ENCODE data around the gene TMEM255B.

DNA sequence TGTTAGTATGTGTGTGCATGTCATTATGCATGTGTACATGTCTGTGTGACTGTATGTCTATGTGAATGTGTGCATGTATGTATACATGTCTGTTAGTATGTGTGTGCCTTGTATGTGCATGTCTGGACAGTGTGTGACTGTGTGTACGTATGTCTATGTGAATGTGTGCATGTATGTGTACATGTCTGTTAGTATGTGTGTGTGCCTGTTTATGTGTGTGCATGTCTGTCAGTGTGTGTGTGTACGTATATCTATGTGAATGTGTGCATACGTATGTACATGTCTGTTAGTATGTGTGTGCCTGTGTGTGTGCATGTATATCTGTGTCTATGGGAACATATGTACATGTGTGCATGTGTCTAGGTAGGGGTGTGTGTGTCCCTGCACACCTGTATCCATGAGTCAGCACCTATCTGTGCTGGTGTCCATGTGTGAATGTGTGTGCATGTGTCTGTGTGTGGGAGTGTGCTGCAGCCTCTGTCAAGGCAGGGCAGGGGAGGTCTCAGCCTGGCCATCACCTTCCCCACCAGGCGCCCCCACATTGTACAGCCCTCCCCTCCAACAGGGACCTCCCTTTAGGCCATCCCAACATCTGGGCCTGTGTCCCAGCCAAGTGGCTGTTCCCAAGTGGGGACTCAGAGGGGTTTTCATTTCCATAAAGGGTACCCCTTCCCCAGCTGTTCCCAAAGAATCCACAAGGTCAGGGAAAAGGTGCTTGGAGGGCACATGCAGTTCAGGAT lies 100.5 kb downstream of the TMEM255B start:
- TF ChIP-seq, protein P1, sequence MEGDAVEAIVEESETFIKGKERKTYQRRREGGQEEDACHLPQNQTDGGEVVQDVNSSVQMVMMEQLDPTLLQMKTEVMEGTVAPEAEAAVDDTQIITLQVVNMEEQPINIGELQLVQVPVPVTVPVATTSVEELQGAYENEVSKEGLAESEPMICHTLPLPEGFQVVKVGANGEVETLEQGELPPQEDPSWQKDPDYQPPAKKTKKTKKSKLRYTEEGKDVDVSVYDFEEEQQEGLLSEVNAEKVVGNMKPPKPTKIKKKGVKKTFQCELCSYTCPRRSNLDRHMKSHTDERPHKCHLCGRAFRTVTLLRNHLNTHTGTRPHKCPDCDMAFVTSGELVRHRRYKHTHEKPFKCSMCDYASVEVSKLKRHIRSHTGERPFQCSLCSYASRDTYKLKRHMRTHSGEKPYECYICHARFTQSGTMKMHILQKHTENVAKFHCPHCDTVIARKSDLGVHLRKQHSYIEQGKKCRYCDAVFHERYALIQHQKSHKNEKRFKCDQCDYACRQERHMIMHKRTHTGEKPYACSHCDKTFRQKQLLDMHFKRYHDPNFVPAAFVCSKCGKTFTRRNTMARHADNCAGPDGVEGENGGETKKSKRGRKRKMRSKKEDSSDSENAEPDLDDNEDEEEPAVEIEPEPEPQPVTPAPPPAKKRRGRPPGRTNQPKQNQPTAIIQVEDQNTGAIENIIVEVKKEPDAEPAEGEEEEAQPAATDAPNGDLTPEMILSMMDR (IDR thresholded peaks at IDR 0.05; ENCODE audit: low read length): no peak
- TF ChIP-seq EZH2 (optimal IDR thresholded peaks at IDR 0.05; ENCODE audit: low read depth, low read length) (no peak), EZH2phosphoT487 (IDR thresholded peaks at IDR 0.05; ENCODE audit: low read length) (no peak)
